Measurements from ENCODE around the gene MCM3AP.

The MCM3AP gene

DNA sequence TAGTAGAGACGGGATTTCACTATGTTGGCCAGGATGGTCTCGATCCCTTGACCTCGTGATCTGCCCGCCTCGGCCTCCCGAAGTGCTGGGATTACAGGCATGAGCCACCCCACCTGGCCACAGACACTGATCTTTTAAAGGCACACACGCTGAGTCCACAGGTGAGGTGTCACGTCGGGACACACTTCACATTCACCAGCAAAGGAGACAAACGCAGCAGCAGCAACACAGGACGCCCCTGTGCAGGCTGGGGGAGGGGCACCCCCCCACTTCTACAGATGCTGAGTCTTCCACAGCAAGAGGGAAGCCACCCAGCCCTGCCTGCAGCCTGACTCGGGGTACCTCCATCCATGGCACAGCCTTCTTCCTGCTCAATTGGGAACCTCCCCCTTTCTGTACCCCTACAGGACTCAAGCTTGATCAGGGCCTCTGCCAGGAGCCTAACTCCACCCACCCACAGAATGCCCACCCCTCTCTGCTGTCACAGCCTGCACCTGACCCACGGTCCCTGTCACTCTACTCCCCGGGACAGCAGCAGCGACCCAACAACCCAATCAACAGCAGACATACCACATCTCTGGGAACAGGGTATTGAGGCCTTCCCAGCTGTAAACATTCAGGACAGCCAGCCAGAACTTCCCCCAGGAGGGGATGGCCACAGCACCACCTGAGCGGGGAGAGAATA, 66.4 kb downstream of the MCM3AP start:
- no peak for DNase-seq (ENCODE audit: low read depth in 2 of 2)

DNA sequence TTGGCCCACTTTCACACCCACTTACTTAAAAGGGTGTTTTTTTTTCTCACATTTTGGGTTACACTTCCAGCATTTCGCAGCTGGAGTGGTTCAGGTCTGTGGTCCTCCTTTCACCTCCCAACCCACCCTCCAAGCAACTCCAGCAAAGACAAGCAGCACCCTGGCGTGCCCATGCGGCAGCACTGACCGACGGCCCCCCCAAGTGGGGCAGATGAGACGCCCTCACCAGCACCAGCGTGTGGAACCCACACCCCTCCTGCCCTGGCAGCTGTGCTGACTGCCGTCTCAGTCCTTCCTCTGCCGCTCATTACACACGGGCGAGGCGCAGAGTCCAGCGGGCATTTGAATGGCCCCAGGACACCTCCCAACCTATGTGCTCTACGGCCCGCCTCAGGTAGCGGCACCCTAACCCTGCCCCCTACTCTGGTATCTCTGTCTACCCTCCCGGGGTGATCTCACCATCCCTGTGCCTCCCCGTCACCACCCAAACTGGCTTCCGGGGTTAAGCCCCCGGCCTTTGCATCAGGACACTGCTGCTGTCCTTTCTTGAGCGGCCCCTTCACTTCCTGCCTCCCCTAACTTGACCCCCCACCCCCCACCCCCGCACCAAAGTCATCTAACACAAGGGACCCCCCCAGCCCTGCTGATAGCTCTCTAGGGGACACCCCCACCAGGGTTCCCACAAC, 67.8 kb downstream of the MCM3AP start:
- DNase-seq (ENCODE audit: low read depth in 2 of 2) = no peak

GRCh38 chr21:46216132-46216747, 69.2 kb downstream of the MCM3AP start:
- DNase-seq (ENCODE audit: low read depth in 2 of 2) = no peak

DNA sequence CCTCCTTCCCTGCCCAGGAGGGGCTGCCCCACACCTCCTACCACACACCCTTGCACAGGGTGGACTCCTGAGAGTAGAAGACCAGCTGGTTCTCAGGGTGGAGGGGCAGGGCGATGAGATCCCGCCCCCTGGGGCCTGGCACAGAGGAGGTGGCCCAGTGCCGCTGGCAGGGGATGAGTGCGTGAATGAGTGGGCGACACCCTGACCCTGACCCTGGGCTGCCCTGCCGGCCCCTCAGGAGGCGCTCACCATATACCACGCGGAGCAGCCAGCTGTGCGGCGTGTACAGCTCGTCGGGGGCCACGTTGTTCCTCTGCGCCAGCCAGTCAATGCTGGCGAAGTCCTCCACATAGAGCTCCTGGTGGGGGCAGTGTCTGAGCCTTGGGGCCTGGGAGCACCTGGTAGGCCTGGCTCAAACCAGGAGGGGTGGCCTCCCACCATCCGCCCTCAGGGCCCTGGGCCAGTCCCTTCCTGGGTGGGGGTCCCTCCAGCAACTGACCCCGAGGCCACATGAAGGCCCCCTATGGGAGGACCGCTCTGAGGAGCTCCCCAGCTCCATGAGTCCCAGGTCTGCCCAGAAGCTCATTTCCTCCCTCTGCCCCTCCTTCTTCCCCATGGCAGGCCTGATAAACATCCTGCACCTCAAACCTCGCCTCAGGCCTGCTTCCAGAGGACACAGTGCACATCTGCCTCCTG, 69.8 kb downstream of the MCM3AP start:
- no peak for DNase-seq (ENCODE audit: low read depth in 2 of 2)

DNA sequence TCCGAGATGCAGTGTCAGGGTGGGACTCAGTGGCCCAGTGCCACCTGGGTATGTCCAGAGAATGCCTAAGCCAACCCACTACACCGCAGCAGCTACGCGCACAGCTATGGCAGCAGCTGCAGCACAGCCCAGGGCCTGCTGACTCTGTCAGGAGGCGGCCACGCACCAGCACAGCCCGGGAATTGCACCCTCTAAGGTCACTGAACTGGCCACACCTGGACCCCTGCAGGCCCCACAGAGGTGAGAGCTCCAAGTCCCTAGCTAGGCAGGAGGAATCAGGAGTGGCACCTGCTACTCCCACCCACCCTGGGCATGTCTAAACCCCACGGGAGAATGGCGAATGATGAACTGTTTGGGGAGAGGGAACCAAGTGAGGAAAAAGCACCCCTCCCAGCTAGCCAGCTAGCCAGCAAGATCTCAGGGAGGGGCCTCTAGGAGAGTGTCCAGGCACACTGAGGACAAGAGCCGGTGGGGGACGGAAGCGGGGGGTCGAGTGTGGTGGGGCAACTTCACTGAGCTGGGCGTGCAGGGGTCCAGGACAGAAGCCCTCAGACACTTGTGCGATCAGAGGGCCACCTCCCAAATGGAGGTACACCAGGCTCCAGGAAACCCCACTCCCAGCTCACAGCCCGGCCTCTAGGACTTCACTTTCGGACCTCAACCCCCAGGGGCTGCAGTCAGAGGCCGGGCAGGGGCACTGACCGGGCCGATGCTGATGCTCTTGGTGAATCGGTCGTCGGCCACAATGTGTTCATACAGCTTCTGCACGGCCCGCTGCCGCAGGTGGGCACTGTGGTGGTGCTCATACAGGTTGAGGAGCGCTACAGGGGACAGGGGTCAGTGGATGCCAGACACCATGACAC, 70.7 kb downstream of the MCM3AP start:
- DNase-seq (ENCODE audit: low read depth in 2 of 2) = no peak

DNA sequence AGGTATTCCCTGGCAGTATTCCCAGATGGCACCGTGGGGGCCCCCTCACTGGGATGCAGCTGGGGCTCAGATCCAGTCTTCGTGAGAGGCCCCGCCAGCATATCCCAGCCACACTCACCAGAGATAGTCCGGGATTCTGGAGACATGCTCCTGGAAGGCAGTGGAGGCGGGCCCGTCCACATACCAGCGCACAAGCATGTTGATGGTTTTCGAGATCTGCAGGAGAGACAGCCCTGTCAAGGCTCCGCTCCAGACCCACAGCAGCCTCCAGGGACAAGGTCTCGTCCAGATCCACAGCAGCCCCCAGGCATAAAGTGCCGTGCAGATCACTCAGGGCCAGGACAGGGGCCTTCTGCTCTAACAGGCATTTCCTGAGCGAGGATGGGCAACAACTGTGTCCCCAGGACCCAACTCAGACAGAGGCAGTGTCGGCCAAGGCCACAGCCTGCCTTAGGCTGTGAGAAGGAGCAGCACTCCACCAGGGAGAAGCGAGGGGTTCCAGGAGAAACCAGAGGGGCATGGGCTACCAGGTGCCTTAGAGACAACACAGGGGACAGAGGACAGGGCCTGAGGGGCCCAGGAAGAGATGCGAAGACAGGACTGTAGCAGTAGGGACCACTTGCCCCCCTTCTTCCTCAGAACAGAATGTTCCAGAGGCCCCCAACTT, 71.7 kb downstream of the MCM3AP start:
- DNase-seq (ENCODE audit: low read depth in 2 of 2) = no peak

DNA sequence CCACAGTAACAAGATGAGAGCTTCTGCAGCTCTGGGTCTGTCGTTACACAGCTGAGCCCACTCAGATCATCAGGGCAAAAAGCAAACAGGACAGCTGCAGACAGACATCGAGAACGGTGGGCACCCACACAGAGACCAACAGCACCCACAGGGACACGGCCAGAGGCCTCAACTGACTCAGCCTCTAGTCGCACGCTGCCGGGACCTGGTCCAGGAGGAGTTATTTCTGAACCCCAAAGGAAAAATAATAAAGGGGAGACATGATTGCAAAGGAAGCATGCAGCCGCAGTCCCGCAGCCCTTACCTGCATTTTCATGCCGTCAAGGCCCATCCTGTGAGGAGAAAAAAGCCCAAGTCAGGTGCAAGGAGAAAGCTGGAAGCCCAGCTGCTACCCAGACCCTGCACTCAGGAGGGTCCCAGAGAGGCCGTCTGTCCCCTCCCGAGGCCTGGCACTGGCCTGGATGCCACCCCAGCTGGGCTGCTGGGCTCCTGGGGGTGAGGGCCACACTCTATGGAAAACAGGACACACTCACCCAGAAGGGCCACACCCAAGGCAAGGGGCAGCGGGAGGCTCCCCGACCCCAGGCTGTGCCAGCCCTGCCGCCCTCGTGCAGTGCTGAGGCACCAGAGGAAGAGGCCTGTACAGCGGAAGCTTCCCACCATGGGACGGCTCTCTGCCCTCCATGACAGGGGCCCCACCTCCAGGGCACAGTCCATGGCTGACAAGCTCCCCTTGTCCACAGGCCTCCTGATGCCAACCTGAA, 72.5 kb downstream of the MCM3AP start:
- DNase-seq (ENCODE audit: low read depth in 2 of 2) = no peak

DNA sequence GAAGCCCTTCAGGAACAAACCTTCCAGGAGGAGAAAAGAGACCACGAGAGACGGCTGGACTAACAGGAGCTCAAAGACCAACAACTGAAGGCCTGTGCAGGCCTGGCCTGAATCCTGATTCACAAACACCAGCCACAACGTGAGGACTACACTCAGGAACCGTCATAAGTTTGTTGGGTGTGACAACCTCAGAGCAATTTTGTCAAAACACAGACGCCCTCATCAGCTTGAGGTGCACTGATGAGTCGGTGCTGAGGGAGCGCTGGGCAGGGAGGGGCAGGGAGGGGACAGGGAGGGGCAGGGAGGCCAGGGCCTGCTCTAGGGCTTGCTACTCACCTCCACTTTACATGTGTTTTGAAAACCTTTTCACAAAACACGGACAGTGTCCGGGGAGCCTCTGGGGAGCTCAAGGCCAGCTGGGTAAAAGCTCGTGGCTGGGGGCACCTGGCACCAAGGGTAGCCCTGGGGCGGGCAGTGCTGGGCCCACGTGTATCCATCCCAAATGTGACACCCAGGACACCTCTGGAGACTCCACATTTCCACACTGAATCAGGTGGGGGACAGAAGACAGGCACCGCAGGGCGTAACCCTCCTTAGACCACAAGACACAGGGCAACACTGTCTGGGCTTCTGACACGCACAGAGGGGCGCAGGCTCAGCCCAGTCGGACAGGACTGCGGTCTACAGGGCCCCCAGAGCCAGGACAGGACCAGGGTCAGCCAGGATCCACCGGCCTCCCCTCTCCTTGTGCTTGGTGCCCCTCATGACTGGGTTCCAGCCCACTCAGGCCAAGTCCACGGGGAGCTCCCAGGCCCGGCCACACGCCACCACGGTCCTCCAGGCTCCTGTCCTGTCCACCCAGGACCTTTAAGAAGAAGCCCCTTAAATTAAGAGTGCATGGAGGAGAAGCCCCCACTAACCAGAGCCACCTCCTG, 73.4 kb downstream of the MCM3AP start:
- no peak for DNase-seq (ENCODE audit: low read depth in 2 of 2)

DNA sequence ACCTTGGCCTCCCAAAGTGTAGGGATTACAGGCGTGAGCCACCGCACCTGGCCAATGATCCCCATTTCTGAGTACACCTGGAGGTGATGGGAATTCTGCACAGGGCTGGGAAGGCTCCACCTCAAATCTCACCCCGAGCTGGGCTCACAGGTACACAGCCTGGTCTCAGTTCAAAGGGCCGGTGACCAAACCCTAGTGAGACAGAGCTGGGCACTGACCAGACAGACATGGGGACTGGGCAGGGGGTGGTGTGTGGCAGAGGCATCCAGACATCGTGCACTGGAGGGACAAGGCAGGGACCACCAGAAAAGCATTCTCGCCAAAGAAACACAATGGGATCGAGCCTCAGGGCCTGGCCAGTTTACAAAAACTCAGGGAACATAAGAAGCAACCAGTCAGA, 74.0 kb downstream of the MCM3AP start:
- no peak for DNase-seq (ENCODE audit: low read depth in 2 of 2)

DNA sequence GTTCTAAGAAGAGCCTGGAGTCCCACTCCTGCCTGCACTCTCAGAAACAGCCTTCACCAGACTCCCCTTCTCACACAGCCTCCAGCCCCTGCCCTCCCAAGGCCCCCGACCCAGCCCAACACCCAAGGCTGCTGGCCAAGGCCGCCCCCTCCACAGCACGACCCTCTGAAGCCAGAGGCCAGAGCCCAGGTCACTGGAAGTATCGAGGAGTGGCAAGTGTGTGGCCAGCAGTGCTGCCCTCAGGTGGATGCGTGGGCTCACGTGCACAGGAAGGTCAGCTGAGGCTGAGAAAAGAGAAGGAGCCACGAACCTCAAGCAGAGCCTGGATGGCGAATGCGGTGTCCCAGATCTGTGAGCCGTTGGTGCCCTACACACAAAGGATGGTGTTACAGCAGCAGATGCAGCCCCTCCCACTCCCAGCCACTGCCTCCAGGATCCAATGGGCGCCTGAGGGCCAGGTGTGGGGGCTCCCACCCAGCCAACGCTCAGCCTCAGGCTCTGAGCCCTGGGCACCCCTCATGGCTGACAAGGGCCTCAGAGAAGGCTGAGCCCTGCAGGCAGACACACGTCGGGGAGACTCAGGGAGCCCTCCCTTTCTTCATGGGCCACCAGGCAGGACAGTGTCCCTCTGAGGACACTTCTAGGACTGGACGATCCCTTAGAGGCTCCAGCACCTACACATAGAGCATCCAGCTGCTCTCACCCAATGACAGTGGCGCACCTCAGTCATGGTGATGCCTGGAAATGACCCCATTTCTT, 74.9 kb downstream of the MCM3AP start:
- no peak for DNase-seq (ENCODE audit: low read depth in 2 of 2)

DNA sequence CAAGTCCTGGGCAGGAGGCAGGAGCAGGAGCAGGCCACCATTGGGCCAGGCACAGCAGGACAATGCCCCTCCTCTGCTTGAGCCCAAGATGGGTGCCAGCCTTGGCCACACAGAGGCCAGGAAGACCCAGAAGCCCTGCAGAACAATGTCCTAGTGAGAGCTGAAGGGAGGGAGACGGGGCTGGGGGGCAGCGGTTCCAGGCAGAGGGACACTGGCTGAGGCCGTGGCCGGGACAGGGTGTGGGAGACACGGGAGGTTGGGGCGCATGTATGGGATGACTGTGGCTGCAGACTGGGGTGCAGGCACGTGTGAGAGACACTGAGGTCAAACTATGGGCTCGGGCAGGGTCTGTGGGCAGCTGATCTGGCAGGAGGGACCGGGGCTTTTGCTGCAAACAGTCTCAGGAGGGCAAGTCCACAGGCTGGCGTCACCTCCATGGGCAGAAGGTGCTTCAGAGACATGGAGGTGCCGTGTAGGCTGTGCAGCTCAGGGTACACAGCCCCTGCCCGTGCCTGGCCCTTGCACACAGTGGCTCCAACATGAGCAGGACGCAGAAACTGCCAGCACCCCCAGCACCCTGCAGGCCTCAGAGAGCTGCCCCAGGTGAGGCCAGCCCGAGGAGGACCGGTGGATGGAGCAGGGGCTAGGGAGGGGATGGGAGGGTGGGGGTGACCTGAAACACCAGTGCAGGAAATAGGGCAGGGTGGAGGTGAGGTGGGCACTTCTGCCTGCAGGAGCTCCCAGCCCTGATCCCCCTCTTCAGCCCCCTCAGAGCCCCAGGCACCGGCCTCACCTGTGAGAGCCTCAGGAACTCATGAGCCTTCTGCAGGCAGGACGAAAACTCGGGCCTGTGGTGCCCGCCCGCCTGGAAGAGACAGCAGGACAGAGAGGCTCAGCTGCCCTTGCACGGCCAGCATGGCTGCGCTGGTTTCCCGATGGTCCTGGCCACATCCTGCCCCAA, 76.4 kb downstream of the MCM3AP start:
- DNase-seq (ENCODE audit: low read depth in 2 of 2) = no peak

DNA sequence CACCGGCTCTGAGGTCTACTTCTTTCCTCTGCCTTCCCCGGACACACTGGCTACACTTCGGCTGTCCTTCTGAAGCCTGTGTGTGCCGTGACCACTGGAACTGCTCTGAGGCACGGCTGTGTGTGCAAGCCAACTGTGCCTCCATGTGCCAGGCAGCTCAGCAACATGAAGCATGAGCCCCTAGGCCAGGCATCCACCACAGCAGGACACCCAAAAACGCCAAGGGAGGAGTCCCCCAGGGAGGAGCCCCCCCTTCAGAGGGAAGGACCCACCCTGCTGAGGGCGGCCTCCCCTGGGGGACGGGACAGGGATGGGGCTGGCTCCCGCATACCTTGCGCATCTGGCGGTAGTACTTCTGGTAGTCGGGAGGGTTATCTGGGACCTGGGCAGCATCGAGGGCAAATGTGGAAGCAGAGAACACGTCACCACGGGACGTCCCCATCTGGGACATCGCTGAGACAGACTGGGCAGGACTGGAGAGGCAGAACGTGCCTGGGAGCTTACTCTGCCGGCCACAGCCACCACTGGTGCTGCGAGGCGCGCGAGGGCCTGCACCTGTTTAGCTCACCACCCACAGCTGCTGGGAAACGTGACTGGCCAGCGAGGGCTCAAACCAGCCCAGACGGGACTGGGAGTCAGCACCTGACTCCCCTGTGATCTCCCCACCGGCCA, 77.4 kb downstream of the MCM3AP start:
- no peak for DNase-seq (ENCODE audit: low read depth in 2 of 2)

DNA sequence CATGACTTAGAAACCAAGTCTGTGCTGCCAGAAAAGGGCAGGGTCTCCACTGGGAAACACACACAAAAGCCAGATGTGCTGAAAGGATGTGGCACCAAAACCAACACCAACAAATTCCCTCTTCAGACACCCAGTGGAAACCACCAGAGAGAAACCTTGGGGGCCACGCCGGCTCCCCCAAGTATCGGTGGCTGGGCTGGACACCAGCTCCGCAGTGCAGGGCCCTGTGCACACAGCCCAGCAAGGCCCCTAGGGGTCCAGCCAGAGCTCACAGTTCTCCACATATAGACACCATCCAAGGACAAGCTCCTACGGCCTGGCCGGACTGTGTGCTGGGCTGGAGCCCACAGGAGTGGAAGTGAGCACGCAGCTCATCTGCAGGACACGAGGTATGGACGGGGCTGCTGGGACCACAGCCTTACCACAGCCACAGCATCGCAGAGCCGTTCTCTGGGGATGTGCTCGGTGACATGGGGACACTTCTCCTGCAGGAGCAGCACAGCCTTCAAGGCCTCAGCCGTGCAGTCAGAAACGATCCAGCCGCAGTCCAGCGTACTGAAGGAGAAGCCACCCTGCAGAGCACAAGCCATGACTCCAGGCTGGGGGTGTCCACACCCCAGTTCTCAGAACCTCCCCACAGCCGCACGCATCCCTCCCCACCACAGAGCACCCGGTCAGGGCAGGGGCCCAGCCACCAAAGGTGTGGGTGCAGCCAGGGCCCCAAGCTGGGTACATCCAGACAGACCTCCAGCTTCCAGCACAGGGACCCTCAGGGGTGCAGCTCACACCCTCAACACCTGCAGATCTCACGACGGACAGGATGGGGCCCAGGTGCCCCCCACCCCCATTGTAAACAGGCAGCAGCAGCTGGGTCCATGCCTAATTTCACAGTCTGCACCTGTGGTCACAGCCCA, 78.1 kb downstream of the MCM3AP start:
- no peak for DNase-seq (ENCODE audit: low read depth in 2 of 2)

DNA sequence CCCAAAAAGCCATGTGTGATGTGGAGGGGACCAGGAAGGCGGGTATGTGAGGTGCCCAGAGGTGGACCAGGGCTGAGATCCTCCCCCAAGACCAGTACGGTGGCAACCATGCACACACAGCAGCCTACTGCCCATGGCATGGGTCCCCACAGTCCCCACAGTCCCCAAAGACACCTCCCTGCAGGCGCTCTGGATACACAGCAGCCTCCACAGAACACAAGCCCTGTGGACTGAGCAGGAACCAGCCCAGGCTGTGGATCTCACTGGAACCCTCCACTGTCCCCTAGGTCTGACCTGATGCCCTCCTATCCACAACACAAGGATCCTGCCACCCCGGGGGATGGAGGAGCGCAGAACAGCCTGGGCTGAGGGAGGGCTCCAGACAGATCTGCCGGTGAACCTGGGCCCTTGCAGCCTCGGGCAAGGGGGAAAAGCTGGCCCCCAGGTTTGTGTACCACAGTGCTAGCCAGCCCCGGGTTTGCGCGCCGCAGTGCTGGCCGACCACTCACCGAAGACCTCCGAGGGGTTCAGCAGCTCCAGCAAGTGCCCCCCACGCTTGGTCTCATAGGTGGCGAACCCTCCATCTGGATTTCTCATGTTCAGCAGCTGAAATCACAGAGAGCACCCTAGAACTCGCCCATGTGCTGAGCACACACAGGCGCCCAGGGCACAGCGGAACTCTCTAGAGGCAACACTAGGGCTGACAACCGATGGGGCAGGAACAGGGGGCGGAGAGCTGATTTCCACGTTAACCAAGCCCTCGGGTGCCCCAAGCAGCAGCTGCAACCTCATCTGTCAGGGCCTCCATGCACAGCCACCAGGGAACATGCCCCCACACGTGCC, 79.0 kb downstream of the MCM3AP start:
- DNase-seq (ENCODE audit: low read depth in 2 of 2) = no peak

DNA sequence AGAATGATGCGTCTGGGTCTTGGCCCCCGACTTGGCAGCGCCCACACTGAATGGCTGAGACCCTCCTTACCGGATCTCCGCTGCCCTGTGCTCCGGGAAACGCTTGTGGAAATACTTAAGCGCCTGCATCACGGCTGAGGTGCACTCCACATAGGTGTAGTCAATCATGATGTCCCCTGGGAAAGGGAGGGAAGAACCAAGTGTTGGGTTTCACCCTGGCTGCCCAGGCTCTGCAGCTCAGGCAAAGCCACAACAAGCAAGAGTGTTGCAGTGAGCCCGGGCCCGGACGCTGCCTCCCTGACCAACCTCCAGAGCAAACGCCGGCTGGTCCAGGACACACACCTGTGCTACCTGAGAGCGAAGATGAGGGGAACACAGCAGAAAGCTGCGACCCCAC, 79.6 kb downstream of the MCM3AP start:
- DNase-seq (ENCODE audit: low read depth in 2 of 2) = no peak

Data from stimulated activated CD8-positive, alpha-beta memory T cell treated with anti-CD3 and anti-CD28 coated beads, Interleukin-15, amount 100 ng/mL, for 48 hours (primary cell).